ENCODE measurements around the gene ANKS1A.

- TF ChIP-seq POLR2A (IDR thresholded peaks at IDR 0.05; ENCODE audit: low read length) (no peak), GATA1 (IDR thresholded peaks at IDR 0.05; ENCODE audit: low read depth, low read length) (no peak)
Observed at GRCh38 chr6:35041086-35041861, 152.2 kb downstream of the ANKS1A start.
